Heart left ventricle (tissue), 13 donors: Measurements from ENCODE around the gene DAND5.

ENCODE experiments used
- POLR2A ChIP-seq, 2 donors: fragments of 450-650 bp; IDR thresholded peaks; one replicate each; pipeline ENCODE4 v1.6.1; 2017; ENCODE audit warnings: antibody characterized with exemption in 2 of 2, mild to moderate bottlenecking in 2 of 2, moderate library complexity in 2 of 2
- TF ChIP-seq, protein P1 (sequence below), 12 donors: fragments of 200-600 bp; sonication (generic) in 4 of 12; IDR thresholded peaks; one replicate each; pipeline versions ENCODE4 v1.5.0 to v1.8.0; 2018 to 2022; ENCODE audit warnings: antibody characterized with exemption in 12 of 12, mild to moderate bottlenecking in 5 of 12
- donor health status: ischemic (EF 13 %, LVEDD 7.1; RV severe dilation, severe dysfunction).
- donor health status: DM: no; HTN: yes; CAD: no.
- donor health status: DM: no; HTN: no; CAD: no.
- donor health status: ischemic (EF 25% LVEDD 6.9; RV normal size, moderate dysfunction).
- donor health status: ischemic (EF 25% LVEDD 5.7; RV mildly dilated, moderate dysfunction).
- donor health status: ischemic (EF 35%, LVEDD 5.7; RV mildly dilated, moderate dysfunction).
- donor health status: nonischemic (EF 11% LVEDD 7.7; RV severe dilation, severe dysfunction).
- donor health status: DM: yes; HTN: yes; CAD: no.
- donor health status: PGD.
- donor health status: ischemic (EF 29% LVEDD 5.4; RV normal size, mild dysfunction).
- donor health status: nonischemic (EF 23%, LVEDD 6.1; RV moderate dilation, normal function).

DNA sequence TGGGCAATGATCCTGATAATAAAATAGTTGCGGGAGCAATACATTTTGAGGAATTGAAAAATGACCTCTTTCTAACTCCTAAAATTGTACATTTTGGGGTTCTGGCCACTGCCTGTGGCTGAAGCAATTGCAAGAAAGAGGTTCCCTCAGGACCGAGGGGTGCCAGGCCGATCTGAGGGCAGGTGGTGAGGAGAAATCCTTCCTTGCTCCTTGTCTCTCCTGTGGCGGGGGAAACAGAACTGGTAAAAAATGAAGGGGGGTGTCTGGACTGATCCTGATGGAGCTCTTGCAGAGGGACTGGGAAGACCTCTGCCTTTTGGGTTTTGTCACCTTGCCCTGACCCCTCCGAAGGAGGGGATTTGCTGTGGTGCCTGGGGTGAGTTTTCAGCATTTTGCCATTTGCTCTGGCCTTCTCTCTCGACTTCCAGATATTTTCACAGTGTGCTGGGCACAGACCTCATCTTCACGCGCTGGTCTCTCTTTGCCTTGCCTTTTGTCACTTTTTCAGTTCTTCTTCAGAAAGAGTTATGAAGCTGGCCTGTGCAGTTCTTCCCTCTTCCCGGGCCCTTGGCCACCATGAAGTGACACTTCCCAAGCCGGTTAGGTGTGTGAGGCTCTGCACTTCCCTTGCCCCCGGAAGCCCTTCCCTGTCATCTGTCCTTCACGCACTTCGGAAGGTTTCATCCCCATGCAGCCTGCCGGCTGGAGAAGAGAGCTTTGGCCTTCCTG is 48.1 kb downstream of the DAND5 start:
- TF ChIP-seq, protein P1, sequence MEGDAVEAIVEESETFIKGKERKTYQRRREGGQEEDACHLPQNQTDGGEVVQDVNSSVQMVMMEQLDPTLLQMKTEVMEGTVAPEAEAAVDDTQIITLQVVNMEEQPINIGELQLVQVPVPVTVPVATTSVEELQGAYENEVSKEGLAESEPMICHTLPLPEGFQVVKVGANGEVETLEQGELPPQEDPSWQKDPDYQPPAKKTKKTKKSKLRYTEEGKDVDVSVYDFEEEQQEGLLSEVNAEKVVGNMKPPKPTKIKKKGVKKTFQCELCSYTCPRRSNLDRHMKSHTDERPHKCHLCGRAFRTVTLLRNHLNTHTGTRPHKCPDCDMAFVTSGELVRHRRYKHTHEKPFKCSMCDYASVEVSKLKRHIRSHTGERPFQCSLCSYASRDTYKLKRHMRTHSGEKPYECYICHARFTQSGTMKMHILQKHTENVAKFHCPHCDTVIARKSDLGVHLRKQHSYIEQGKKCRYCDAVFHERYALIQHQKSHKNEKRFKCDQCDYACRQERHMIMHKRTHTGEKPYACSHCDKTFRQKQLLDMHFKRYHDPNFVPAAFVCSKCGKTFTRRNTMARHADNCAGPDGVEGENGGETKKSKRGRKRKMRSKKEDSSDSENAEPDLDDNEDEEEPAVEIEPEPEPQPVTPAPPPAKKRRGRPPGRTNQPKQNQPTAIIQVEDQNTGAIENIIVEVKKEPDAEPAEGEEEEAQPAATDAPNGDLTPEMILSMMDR (IDR thresholded peaks at IDR 0.05), result no peak
- no peak for TF ChIP-seq POLR2A (IDR thresholded peaks at IDR 0.05)
